ENCODE data around the gene ITGB2. TPM values are rescaled to one million over a fixed set of nuclear protein-coding genes. Genes with fewer than 3 reads are reported as not detected.
"Not testable (repeated sequence)": the region's sequence is repeated elsewhere in the genome, so short reads cannot be mapped to it uniquely, and the experiment has no call there.

The ITGB2 gene
- total RNA-seq, 4 donors from 2014 or later: 11.2 to 18.8 (median 15.3) TPM

- Histone ChIP-seq H3K36me3 (no peaks in the 10 kb centered on the region), H3K4me3 (no peak overlapping the region), H3K9me3 (no peaks in the 10 kb centered on the region), H3K27me3 (peaks cover 4% of the 10 kb centered on the region), H3K27ac (no peak overlapping the region), H3K4me1 (peaks cover 39% of the 10 kb centered on the region)
- DNase-seq (ENCODE audit: low spot score in 2 of 2): no peak
- WGBS: 81% methylated on average over 4 of the region's 7 CpGs
- TF ChIP-seq CTCF (IDR thresholded peaks at IDR 0.05) (no peak), POLR2A (IDR thresholded peaks at IDR 0.05) (no peak), EP300 (IDR thresholded peaks at IDR 0.05) (no peak), POLR2AphosphoS5 (IDR thresholded peaks at IDR 0.05) (no peak)
Measured at GRCh38 chr21:44913425-44914175, 7.1 kb downstream of the ITGB2 start.

DNA sequence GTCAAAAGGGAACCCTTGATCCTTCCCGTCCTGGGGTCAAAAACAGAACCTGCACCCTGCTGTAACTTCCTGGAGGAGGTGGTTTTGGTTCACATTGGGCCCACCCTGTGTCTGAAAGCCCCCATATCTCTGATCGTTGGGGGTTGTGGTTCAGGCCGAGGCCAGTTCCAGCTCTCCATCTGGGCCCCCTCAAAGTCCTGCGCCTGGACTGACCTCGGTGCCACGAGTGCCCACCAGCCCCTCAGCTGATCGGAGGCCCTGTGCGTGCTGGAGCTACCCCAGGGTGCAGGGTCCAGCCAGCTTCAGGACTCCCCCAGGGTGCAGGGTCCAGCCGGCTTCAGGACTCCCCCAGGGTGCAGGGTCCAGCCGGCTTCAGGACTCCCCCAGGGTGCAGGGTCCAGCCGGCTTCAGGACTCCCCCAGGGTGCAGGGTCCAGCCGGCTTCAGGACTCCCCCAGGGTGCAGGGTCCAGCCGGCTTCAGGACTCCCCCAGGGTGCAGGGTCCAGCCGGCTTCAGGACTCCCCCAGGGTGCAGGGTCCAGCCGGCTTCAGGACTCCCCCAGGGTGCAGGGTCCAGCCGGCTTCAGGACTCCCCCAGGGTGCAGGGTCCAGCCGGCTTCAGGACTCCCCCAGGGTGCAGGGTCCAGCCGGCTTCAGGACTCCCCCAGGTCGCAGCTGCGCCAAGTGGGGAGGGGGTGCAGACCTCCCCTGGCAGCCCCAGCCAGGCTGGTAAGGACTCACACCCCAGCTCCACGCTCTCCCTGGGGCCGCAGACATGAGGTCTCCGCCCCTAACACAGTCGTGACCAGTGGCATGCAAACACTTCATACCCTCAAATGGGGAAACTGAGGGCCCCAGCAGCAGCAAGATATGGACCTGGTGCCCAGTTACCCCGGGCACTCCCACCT lies 7.9 kb downstream of the ITGB2 start:
- H3K27me3 ChIP-seq; H3K9me3 ChIP-seq; DNase-seq (ENCODE audit: low spot score in 2 of 2); H3K4me3 ChIP-seq; H3K36me3 ChIP-seq; H3K27ac ChIP-seq: not testable (repeated sequence)
- peaks cover 39% of the 10 kb centered on the region for H3K4me1 ChIP-seq
- WGBS: 78% methylated on average over 10 of the region's 25 CpGs

- DNase-seq (ENCODE audit: low spot score in 2 of 2): no peak
- no peaks in the 10 kb centered on the region for H3K9me3 ChIP-seq
- no peaks in the 10 kb centered on the region for H3K36me3 ChIP-seq
- TF ChIP-seq POLR2A (IDR thresholded peaks at IDR 0.05) (no peak), POLR2AphosphoS5 (IDR thresholded peaks at IDR 0.05) (no peak), EP300 (IDR thresholded peaks at IDR 0.05) (no peak), CTCF (IDR thresholded peaks at IDR 0.05) (no peak)
- peaks cover 4% of the 10 kb centered on the region for H3K27me3 ChIP-seq
- 57% methylated on average over 8 of the region's 8 CpGs for WGBS
- H3K27ac ChIP-seq: no peak overlapping the region
- peaks cover 38% of the 10 kb centered on the region for H3K4me1 ChIP-seq
- no peak overlapping the region for H3K4me3 ChIP-seq
Measured at GRCh38 chr21:44912158-44912473, 8.6 kb downstream of the ITGB2 start.

DNA sequence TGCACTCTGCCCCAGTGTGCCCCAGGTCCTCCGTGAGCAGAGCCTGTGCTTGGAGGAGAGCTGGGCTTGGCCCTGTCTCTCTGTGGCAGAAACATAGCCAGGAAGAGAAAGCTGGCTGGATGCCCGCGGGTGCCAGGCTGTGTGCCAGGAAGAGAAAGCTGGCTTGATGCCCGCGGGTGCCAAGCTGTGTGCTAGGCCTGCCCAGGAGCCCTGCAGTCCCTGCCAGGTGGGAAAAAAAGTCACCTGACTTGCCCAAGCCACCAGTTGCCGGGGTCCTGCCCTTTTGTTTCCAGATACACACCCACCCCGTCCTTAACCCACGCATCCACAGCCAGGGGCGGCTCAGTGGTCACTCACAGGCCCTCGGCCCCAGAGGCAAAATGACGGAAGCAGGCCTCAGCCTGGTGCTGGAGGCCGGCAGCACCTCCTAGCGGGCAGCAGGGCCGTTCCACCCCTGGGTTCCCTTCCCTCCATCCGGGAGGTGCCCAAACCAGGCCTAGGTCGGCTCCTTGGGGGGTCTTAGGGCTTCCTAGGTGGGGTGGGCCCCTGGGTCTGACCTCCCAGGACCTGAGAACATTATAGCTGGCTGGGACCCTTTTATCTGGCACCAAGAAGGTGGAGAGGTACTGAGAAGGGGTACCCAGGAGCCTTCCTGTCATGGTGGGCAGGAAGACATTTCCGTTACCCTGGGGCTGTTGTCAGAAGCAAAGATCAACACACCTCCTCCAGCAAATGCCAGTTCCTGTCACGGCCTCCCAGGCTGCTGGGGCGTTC lies 9.1 kb downstream of the ITGB2 start:
- TF ChIP-seq CTCF (IDR thresholded peaks at IDR 0.05): peak; percentile 20 to 62
- TF ChIP-seq POLR2AphosphoS5 (IDR thresholded peaks at IDR 0.05): no peak
- TF ChIP-seq EP300 (IDR thresholded peaks at IDR 0.05): no peak
- Histone ChIP-seq H3K27me3 (peaks cover 4% of the 10 kb centered on the region), H3K4me3 (no peak overlapping the region), H3K36me3 (no peaks in the 10 kb centered on the region), H3K9me3 (no peaks in the 10 kb centered on the region), H3K27ac (peak overlapping the region; percentile 67), H3K4me1 (peaks cover 32% of the 10 kb centered on the region)
- WGBS: 19% methylated on average over 13 of the region's 19 CpGs
- no peak for DNase-seq (ENCODE audit: low spot score in 2 of 2)

DNA sequence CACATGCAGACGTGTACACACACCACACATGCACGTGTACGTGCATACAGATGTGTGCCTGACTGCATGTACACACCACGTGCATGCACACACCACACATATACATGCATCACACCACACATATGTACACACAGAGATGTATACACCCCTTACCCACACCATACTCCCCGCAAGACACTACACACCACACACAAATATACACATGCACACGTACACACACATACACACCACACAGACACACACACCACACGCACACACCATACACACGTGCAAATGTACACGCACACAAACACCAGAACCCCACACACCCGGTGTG lies 9.7 kb downstream of the ITGB2 start:
- no peak for DNase-seq (ENCODE audit: low spot score in 2 of 2)
- Histone ChIP-seq H3K4me3 (no peak overlapping the region), H3K27me3 (peaks cover 4% of the 10 kb centered on the region), H3K27ac (no peak overlapping the region), H3K4me1 (peaks cover 30% of the 10 kb centered on the region), H3K9me3 (no peaks in the 10 kb centered on the region), H3K36me3 (no peaks in the 10 kb centered on the region)
- 49% methylated on average over 8 of the region's 10 CpGs for WGBS
- TF ChIP-seq EP300 (IDR thresholded peaks at IDR 0.05): no peak
- TF ChIP-seq POLR2A (IDR thresholded peaks at IDR 0.05): no peak
- TF ChIP-seq CTCF (IDR thresholded peaks at IDR 0.05): no peak
- no peak for TF ChIP-seq POLR2AphosphoS5 (IDR thresholded peaks at IDR 0.05)

All from suprapubic skin (tissue), 4 donors.